ENCODE results near the gene CCNT1.
"Not testable (repeated sequence)": the region's sequence is repeated elsewhere in the genome, so short reads cannot be mapped to it uniquely, and the experiment has no call there.

The CCNT1 gene

GRCh38 chr12:48690990-48691389 lies 25.5 kb downstream of the CCNT1 start:
- no peak for DNase-seq

GRCh38 chr12:48690436-48690835 lies 26.1 kb downstream of the CCNT1 start:
- DNase-seq = no peak

- no peak for DNase-seq
Measured at GRCh38 chr12:48688836-48689235, 27.7 kb downstream of the CCNT1 start.

GRCh38 chr12:48687592-48687991 lies 28.9 kb downstream of the CCNT1 start:
- DNase-seq = no peak

- DNase-seq = no peak
Measured at GRCh38 chr12:48686615-48687334, 29.7 kb downstream of the CCNT1 start.

GRCh38 chr12:48686037-48686595 lies 30.4 kb downstream of the CCNT1 start:
- no peak for DNase-seq

GRCh38 chr12:48683534-48683933 lies 33.0 kb downstream of the CCNT1 start:
- DNase-seq = no peak

GRCh38 chr12:48682927-48683326 lies 33.6 kb downstream of the CCNT1 start:
- DNase-seq = no peak

GRCh38 chr12:48682533-48682905 lies 34.0 kb downstream of the CCNT1 start:
- DNase-seq = not testable (repeated sequence)

- DNase-seq = peak; percentile 94
Measured at GRCh38 chr12:48681710-48682532, 34.6 kb downstream of the CCNT1 start, which contains the start of gene KANSL2. Gene KANSL2, minus strand, starts transcription at chr12:48682238. Its CDS starts 606 bp downstream, at chr12:48681632.

GRCh38 chr12:48681399-48681709 lies 35.2 kb downstream of the CCNT1 start:
- DNase-seq = no peak

GRCh38 chr12:48680861-48681260 lies 35.6 kb downstream of the CCNT1 start:
- DNase-seq = no peak

- no peak for DNase-seq
Measured at GRCh38 chr12:48678551-48679185, 37.8 kb downstream of the CCNT1 start.

- no peak for DNase-seq
Measured at GRCh38 chr12:48671231-48671856, 45.2 kb downstream of the CCNT1 start.

GRCh38 chr12:48668996-48669395 lies 47.5 kb downstream of the CCNT1 start:
- no peak for DNase-seq

- DNase-seq = no peak
Measured at GRCh38 chr12:48659863-48660262, 56.6 kb downstream of the CCNT1 start.

GRCh38 chr12:48651681-48652080 lies 64.8 kb downstream of the CCNT1 start:
- DNase-seq = no peak

GRCh38 chr12:48645354-48645753 lies 71.2 kb downstream of the CCNT1 start:
- DNase-seq = not testable (repeated sequence)

GRCh38 chr12:48643011-48643410 lies 73.5 kb downstream of the CCNT1 start:
- no peak for DNase-seq

GRCh38 chr12:48641752-48642555 lies 74.6 kb downstream of the CCNT1 start:
- not testable (repeated sequence) for DNase-seq

- DNase-seq = no peak
Measured at GRCh38 chr12:48640854-48641253, 75.7 kb downstream of the CCNT1 start.

- DNase-seq = no peak
Measured at GRCh38 chr12:48640428-48640827, 76.1 kb downstream of the CCNT1 start.

All from activated CD4-positive, CD25-positive, alpha-beta regulatory T cell treated with anti-CD3 and anti-CD28 coated beads, Interleukin-2, amount 50 U/mL, for 72 hours (primary cell).